SK-N-SH (cell line): ENCODE data around the gene TACC2. TPM values are rescaled to one million over a fixed set of nuclear protein-coding genes. Genes with fewer than 3 reads are reported as not detected.

ENCODE experiments used
- CTCF ChIA-PET: fragments of 300-600, 350-600 bp; formaldehyde crosslinking; extraction: SDS; loops from one replicate; lab custom pipeline; 2021; lab: Yijun Ruan, JAX
- POLR2A ChIA-PET: fragments of 350-600 bp; sonication (Branson Sonifier 250); formaldehyde crosslinking; extraction: SDS; loops from one replicate; lab custom pipeline; 2020; ENCODE audit warnings: antibody characterized with exemption, inconsistent platforms; lab: Yijun Ruan, JAX
- DNase-seq: peaks from one replicate; pipeline ENCODE4 v3.0.0; 2012
- H2AFZ ChIP-seq: fragments of 200-600 bp; sonication (generic); 2 replicates; pipeline ENCODE4 v1.8.1; 2016; ENCODE audit warnings: antibody characterized with exemption, mild to moderate bottlenecking, low read depth
- H3F3A ChIP-seq: fragments of 200-600 bp; sonication (generic); replicated peaks from 2 replicates; pipeline ENCODE3; 2016; ENCODE audit warnings: antibody characterized with exemption, mild to moderate bottlenecking; ENCODE audit not compliant: insufficient read depth
- H3K27ac ChIP-seq, 2 experiments: fragments of 200-500 bp in 1 of 2; fragments of 200-600 bp in 1 of 2; sonication (Bioruptor generic) in 1 of 2; sonication (generic), shearing (Covaris generic) in 1 of 2; 2 replicates each; pipeline versions ENCODE4 v1.5.1 to v1.6.1; 2014 to 2016; ENCODE audit warnings: low read depth in 2 of 2, inconsistent platforms in 1 of 2, low read length in 1 of 2, mild to moderate bottlenecking in 1 of 2, mixed read lengths in 1 of 2
- H3K27me3 ChIP-seq: fragments of 200-600 bp; sonication (generic), shearing (Covaris generic); 2 replicates; pipeline ENCODE4 v1.6.1; 2016; ENCODE audit warnings: mixed run types; ENCODE audit not compliant: insufficient read depth
- H3K36me3 ChIP-seq, 2 experiments: fragments of 200-500 bp in 1 of 2; fragments of 200-600 bp in 1 of 2; sonication (Bioruptor generic) in 1 of 2; sonication (generic) in 1 of 2; replicated peaks in 1 of 2; 2 replicates each; pipeline versions ENCODE3 to v1.5.1; 2014 to 2016; ENCODE audit warnings: low read length in 1 of 2, mild to moderate bottlenecking in 1 of 2; ENCODE audit not compliant: insufficient read depth in 2 of 2, control insufficient read depth in 1 of 2
- H3K4me1 ChIP-seq, 2 experiments: fragments of 200-500 bp in 1 of 2; fragments of 200-600 bp in 1 of 2; sonication (Bioruptor generic) in 1 of 2; sonication (generic), shearing (Covaris generic) in 1 of 2; 2 replicates each; pipeline versions ENCODE4 v1.5.1 to v1.6.1; 2014 to 2016; ENCODE audit warnings: low read depth in 1 of 2, low read length in 1 of 2, mixed run types in 1 of 2; ENCODE audit not compliant: insufficient read depth in 2 of 2, control insufficient read depth in 1 of 2
- H3K4me2 ChIP-seq: fragments of 200-600 bp; sonication (generic), shearing (Covaris generic); 2 replicates; pipeline ENCODE4 v1.6.1; 2017; ENCODE audit warnings: mixed run types
- H3K4me3 ChIP-seq, 2 experiments: fragments of 200-500 bp in 1 of 2; fragments of 200-600 bp in 1 of 2; sonication (Bioruptor generic) in 1 of 2; sonication (generic), shearing (Covaris generic) in 1 of 2; 2 replicates each; pipeline versions ENCODE4 v1.5.1 to v1.8.1; 2014 to 2016; ENCODE audit warnings: low read depth in 2 of 2, inconsistent platforms in 1 of 2, low read length in 1 of 2, mild to moderate bottlenecking in 1 of 2, mixed read lengths in 1 of 2, moderate library complexity in 1 of 2
- H3K79me2 ChIP-seq: fragments of 200-600 bp; sonication (generic); 2 replicates; pipeline ENCODE4 v1.8.1; 2017; ENCODE audit warnings: mild to moderate bottlenecking; ENCODE audit not compliant: insufficient read depth
- H3K9ac ChIP-seq: fragments of 200-600 bp; sonication (generic); 2 replicates; pipeline ENCODE4 v1.6.1; 2017; ENCODE audit warnings: mixed run types
- H3K9me2 ChIP-seq: fragments of 200-600 bp; sonication (generic); 2 replicates; pipeline ENCODE4 v1.6.1; 2017; ENCODE audit warnings: mixed run types
- H3K9me3 ChIP-seq: fragments of 200-600 bp; sonication (generic); 2 replicates; pipeline ENCODE4 v1.6.1; 2017; ENCODE audit warnings: mixed run types, mild to moderate bottlenecking, moderate library complexity
- H4K20me1 ChIP-seq: fragments of 200-600 bp; sonication (generic); 2 replicates; pipeline ENCODE4 v1.6.1; 2017; ENCODE audit warnings: mild to moderate bottlenecking, mixed run types; ENCODE audit not compliant: insufficient read depth
- ELF1 ChIP-seq: IDR thresholded peaks from 2 replicates; pipeline ENCODE4 v1.4.0; 2012
- EP300 ChIP-seq, 2 experiments: IDR thresholded peaks; 2 replicates each; pipeline versions ENCODE4 v1.4.0 to v1.6.1; 2012; ENCODE audit warnings: borderline replicate concordance in 1 of 2, low read depth in 1 of 2, low read length in 1 of 2
- FOSL2 ChIP-seq: IDR thresholded peaks from 2 replicates; pipeline ENCODE4 v1.4.0; 2012; ENCODE audit warnings: low read depth, mild to moderate bottlenecking, moderate library complexity, borderline replicate concordance
- FOXJ3 ChIP-seq: sonication (generic); formaldehyde crosslinking; IDR thresholded peaks from 2 replicates; pipeline ENCODE4 v1.5.1; 2020; ENCODE audit warnings: mild to moderate bottlenecking, missing genetic modification reagents
- NRF1 ChIP-seq: IDR thresholded peaks from 2 replicates; pipeline ENCODE4 v1.6.1; 2012; ENCODE audit warnings: low read depth, mild to moderate bottlenecking, low read length
- RAD21 ChIP-seq: IDR thresholded peaks from 2 replicates; pipeline ENCODE4 v1.6.1; 2012; ENCODE audit warnings: mild to moderate bottlenecking, low read length
- TCF12 ChIP-seq: IDR thresholded peaks from 2 replicates; pipeline ENCODE4 v1.4.0; 2012
- YY1 ChIP-seq: IDR thresholded peaks from 2 replicates; pipeline ENCODE4 v1.4.0; 2012; ENCODE audit warnings: low read depth, mild to moderate bottlenecking
- WGBS: methylation state at CpG from one replicate; pipeline ENCODE4 v1.1.6; 2017; ENCODE audit warnings: low lambda C conversion rate; 5-methylcytosine and 5-hydroxymethylcytosine counted together
- polyA plus RNA-seq, 3 experiments: library from polyadenylated mRNA; depleted of rRNA; stranded (reverse); fragments of >200 nt; gene quantifications; 2 replicates each; pipeline ENCODE4 v1.2.3, GENCODE V29; 2012
- TF ChIP-seq, protein P1 (sequence below): IDR thresholded peaks from 2 replicates; pipeline ENCODE4 v1.4.0; 2012; ENCODE audit warnings: low read depth, borderline replicate concordance
- TF ChIP-seq, protein P2 (sequence below): fragments of 150-350 bp; IDR thresholded peaks from 2 replicates; pipeline ENCODE4 v1.6.1; 2017; ENCODE audit warnings: antibody characterized with exemption, low read length, low read depth, borderline replicate concordance

TACC2 gene
- polyA plus RNA-seq, 1 of the 3 experiments (the other 2 are of a cell fraction) = 8.8 TPM

GRCh38 chr10:122282909-122283308 lies 293.9 kb downstream of the TACC2 start:
- POLR2A ChIA-PET = no interaction called here
- no peak overlapping the region for H3K4me2 ChIP-seq
- TF ChIP-seq RAD21 = no peak
- TF ChIP-seq, protein P1, sequence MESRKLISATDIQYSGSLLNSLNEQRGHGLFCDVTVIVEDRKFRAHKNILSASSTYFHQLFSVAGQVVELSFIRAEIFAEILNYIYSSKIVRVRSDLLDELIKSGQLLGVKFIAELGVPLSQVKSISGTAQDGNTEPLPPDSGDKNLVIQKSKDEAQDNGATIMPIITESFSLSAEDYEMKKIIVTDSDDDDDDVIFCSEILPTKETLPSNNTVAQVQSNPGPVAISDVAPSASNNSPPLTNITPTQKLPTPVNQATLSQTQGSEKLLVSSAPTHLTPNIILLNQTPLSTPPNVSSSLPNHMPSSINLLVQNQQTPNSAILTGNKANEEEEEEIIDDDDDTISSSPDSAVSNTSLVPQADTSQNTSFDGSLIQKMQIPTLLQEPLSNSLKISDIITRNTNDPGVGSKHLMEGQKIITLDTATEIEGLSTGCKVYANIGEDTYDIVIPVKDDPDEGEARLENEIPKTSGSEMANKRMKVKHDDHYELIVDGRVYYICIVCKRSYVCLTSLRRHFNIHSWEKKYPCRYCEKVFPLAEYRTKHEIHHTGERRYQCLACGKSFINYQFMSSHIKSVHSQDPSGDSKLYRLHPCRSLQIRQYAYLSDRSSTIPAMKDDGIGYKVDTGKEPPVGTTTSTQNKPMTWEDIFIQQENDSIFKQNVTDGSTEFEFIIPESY = no peak
- no peak overlapping the region for H3K9ac ChIP-seq
- no peak overlapping the region for H3K27ac ChIP-seq
- no peaks in the 10 kb centered on the region for H3K9me3 ChIP-seq
- H2AFZ ChIP-seq = no peak overlapping the region
- no peak for DNase-seq
- H3F3A ChIP-seq = no peaks in the 10 kb centered on the region
- no peaks in the 10 kb centered on the region for H3K4me1 ChIP-seq
- H3K27me3 ChIP-seq = no peaks in the 10 kb centered on the region
- H3K4me3 ChIP-seq = no peak overlapping the region
- CTCF ChIA-PET = interaction anchor here (0.6 to 2.5 kb wide), 4 partner anchors 15 to 283 kb away, joined by 3 to 8 read pairs (median 4); no protein-coding TSS in a partner anchor
- no peaks in the 10 kb centered on the region for H3K36me3 ChIP-seq
- H3K79me2 ChIP-seq = no peaks in the 10 kb centered on the region
- no peaks in the 10 kb centered on the region for H3K9me2 ChIP-seq
- H4K20me1 ChIP-seq = no peaks in the 10 kb centered on the region
- 53% methylated on average over 7 of the region's 7 CpGs for WGBS

DNA sequence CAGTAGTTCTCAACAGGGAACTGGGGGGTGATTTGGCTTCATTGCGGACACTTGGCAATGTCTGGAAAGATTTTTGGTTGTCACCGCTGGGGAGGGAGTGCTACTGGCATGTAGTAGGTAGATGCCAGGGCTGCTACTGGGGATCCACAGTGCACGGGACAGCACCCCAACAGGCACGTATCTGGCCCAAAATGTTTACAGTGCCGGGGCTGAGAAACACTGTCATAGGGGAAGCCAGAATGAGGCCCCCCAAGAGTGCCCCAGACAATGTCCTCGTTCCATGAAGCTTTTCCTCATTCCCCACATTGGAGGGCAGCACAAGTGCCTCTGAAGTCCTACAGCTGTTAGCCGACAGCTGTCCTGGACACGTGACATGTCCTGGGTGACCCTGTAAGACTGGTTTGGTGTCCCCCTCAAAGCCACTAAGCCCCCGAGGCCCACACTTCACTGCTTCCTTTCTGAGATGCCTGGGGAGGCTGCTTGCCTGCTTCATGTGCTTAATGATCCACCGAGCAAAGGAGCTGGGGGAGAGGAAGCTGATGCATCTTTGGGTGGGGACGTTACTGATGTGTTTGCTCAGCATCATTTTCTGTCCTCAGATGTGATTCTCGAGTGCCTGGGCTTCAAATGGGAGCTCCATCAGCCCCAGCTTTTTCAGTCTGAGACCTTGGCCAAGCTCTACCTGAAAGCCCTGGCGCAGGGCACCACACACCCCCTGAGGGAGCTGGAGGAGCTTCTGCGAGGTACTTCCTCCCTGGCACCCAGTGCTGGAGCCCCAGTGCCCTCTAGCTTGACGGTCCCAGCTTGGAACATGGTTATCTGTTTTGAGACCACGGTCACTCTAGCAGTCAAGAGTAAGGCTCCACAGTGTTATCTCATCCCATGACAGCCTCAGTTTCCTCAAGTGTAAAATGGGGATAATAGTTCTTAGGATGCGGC lies 296.8 kb downstream of the TACC2 start:
- Histone ChIP-seq H3K36me3 (no peaks in the 10 kb centered on the region), H3K27ac (no peak overlapping the region), H3K4me2 (no peak overlapping the region), H3K9me2 (no peaks in the 10 kb centered on the region), H3K79me2 (no peaks in the 10 kb centered on the region), H3K27me3 (no peaks in the 10 kb centered on the region), H3F3A (no peaks in the 10 kb centered on the region), H3K4me1 (no peaks in the 10 kb centered on the region), H3K9me3 (no peaks in the 10 kb centered on the region), H3K4me3 (no peak overlapping the region), H2AFZ (no peak overlapping the region), H4K20me1 (no peaks in the 10 kb centered on the region), H3K9ac (no peak overlapping the region)
- 73% methylated on average over 13 of the region's 17 CpGs for WGBS
- CTCF ChIA-PET = interaction anchor here (1.1 to 1.9 kb wide), 6 partner anchors 13 to 280 kb away, joined by 4 to 9 read pairs (median 6); no protein-coding TSS in a partner anchor
- no peak for TF ChIP-seq FOSL2
- TF ChIP-seq, protein P2, sequence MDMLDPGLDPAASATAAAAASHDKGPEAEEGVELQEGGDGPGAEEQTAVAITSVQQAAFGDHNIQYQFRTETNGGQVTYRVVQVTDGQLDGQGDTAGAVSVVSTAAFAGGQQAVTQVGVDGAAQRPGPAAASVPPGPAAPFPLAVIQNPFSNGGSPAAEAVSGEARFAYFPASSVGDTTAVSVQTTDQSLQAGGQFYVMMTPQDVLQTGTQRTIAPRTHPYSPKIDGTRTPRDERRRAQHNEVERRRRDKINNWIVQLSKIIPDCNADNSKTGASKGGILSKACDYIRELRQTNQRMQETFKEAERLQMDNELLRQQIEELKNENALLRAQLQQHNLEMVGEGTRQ = no peak
- TF ChIP-seq ELF1 = no peak
- TF ChIP-seq NRF1 = no peak
- no peak for TF ChIP-seq YY1
- no peak for TF ChIP-seq FOXJ3 (CRISPR knock-in tag)
- TF ChIP-seq EP300 (IDR thresholded peaks at IDR 0.05; ENCODE audit: borderline replicate concordance in 1 of 2, low read depth in 1 of 2, low read length in 1 of 2) = no peak
- TF ChIP-seq TCF12 = no peak
- POLR2A ChIA-PET = no interaction called here
- no peak for DNase-seq
